GM21447 (cell line): ENCODE data around the gene CC2D2A.

ENCODE experiments used
- ATAC-seq: cut with Tn5 transposase; IDR thresholded peaks from one replicate; pipeline ENCODE4 v1.9.1; 2021; ENCODE audit not compliant: unreplicated experiment

CC2D2A gene

DNA sequence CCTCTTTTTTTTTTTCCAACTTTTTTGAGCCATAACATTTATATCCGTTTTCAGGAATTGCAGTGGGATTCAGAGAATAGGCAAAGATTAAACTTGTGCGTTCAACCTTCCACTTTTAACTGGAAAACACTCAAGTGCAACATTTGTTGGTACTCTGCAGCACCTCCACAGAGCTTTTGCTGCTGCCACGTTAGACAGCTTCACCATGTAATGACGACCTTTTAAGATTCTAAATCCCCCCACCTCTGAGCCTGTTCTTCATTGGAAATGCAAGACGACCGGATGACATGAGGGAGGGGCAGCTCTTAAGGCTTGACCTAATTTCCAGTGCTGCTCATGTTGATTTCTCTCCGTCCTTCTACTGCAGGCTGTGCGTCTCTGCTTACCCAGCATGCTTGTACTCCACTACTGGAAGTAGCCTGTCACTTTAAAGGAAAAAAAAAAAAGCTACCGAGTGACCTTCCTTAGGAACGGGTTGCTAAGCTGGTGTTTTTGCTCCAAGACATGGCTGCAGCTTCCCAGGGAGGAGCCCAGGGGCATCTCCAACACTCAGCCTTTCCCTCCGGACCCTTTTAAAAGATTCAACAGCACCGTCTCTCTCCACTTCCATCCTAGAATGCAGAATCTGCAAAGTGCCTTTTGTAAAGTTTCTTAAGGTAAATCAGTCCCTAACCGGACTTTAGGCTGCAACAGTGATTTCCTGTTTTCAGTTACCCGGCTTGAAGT, at the start of gene CC2D2A:
CC2D2A (plus strand) TSS at position 481 of the 726 bp plus-strand sequence. CDS start 6,051 bp downstream, outside the sequence.
- no peak for ATAC-seq

DNA sequence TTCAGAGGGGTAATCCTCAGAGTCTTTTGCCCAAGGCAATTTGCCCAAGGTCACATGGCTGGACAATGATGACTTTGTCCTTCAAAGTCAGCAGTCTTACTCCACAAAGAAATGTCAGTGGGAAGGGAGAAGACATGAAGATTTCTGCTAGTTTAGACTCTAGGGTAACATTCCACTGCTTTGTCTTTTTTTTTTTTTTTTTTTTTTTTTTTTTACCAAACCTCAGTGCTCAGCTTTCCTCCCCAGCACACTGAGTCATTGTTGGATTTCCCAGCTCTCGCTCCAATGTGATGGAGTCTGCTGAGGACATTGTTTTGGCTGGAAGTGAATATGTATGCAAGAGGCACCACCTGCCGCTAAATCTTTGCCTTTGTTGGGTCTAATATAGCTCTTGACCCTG, 49.0 kb upstream of the CC2D2A start:
- no peak for ATAC-seq

- ATAC-seq: no peak
Measured at GRCh38 chr4:15423285-15423711, 46.4 kb upstream of the CC2D2A start.

- no peak for ATAC-seq
Measured at GRCh38 chr4:15425520-15425919, 44.2 kb upstream of the CC2D2A start.

- ATAC-seq: no peak
Measured at GRCh38 chr4:15427161-15427560, 42.5 kb upstream of the CC2D2A start.

GRCh38 chr4:15427701-15428100, 42.0 kb upstream of the CC2D2A start, which contains the start of gene C1QTNF7:
TSS of gene C1QTNF7 (plus strand) at chr4:15428033. CDS start at chr4:15435744, 7,711 bp downstream.
- no peak for ATAC-seq

DNA sequence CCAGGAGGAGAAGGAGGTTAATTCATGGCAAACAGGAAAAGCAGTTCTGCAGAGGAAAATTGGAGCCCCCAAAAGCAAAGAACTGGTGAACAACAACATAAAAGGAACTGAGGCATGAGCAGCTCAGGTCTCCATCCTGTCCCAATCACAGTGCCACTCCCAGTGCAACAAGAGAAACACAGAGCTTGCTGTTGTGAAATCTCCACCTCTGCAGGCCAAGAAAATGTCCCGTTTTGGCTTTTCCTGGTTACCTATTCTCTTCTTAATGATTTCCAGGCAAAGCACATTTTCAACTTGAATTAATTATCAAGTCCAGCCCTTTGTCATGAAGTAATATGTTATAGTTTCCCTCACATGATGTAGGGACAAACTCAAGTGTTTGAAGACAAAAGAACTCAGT, 41.1 kb upstream of the CC2D2A start:
- no peak for ATAC-seq

DNA sequence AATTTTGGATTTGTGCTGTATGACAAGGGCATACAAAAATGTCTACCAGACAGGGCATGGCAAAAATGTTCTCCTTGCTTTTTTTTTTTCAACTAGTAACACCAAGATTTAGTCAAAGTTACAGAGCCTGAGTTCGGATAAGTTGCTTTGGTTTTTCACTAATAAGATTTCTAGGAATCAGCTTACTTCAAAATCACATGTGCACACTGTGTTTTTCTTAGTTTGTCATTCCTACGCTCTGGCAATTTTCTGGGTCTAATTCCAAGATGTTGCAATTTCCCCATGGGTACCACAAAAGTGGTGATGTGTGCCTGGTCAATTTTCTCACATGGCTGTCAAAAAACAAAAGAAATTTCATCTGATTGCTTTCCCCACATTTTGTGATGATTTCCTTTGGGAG, 35.6 kb upstream of the CC2D2A start:
- ATAC-seq: no peak

DNA sequence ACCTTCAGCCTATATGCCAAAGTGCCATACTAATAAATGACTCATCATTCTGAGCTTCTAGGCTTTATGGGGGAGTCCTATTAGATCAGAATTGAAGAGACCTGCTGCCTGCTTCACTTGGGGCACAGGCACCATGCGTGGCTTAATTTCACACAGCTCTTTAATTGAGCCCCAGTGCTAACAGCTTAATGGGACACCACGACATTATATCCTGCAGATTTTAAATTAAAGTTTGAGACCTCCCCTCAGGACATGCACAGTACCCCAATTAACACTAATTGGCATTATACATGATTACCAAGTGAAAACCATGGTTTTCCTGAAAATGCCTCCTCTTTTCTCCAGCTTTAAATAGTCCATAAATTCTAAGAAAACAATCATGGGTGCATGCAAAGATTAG, 35.0 kb upstream of the CC2D2A start:
- no peak for ATAC-seq

GRCh38 chr4:15436513-15436912, 33.2 kb upstream of the CC2D2A start:
- no peak for ATAC-seq

DNA sequence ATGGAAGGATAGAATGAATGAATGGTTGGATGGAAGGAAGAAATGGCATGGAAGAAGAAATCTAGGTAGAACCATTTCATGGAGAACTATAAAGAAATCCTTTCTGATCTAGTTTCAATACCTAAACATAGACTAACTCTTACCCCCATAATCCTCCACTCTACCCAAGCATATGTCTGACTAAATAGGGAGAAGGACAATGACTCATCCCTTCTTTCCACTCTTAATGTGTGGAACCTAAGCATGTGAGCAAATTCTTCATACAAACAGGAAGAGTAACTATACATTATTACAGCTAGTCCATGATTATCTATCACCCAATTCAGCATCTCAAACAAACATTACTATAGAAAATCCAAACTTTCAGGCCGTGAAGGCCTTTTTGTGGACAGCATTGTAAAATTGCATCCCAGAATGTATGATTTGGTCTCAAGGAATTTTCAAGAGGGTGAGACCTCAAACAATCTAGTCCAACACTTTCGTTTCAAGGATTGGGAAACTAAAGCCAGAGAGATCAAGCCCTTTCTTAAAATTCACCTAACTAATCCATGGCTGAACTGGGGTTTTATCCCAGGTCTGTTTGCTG, 30.6 kb upstream of the CC2D2A start:
- ATAC-seq: no peak

- no peak for ATAC-seq
Measured at GRCh38 chr4:15443371-15444160, 26.1 kb upstream of the CC2D2A start.

GRCh38 chr4:15444276-15444675, 25.4 kb upstream of the CC2D2A start:
- no peak for ATAC-seq

- no peak for ATAC-seq
Measured at GRCh38 chr4:15444879-15445547, 24.7 kb upstream of the CC2D2A start.

GRCh38 chr4:15451181-15451865, 18.4 kb upstream of the CC2D2A start:
- no peak for ATAC-seq

GRCh38 chr4:15451866-15452765, 17.6 kb upstream of the CC2D2A start:
- ATAC-seq: no peak

GRCh38 chr4:15455290-15455689, 14.4 kb upstream of the CC2D2A start:
- ATAC-seq: no peak

DNA sequence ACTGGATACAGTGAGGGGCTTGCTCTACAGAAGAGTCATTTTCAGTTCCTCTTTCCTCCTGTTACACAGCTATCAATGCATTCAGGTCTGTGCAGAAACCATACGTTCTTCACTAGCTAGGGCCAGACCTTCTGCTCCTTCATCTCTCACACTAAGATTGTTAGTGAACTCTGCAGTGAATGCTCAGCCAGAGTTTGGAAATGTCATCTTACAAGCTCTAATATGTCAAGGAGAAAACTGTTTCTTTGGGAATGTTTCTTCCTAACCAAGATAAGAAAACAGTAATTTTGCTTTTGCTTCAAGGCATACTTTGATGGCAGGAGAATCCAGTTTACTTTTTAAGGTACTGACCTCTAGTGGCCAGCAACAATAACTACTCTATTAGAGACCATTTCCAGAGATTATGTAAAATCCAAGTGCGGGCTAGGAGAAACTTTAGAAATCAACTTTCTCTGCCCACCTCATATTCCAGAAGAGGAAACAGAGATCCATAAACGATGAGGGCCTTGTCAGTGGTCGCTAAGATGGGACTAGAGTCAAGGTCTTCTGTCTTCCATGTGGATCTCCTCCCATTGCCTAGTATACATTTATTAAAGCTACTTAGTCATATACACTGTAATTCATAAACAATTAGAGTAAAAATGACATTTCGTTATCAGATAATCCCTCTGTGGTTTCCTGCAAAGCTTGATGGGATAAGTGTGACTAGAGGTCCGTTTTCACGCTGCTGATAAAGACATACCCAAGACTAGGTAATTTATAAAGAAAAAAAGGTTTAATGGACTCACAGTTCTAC, 12.1 kb upstream of the CC2D2A start:
- peak; percentile 94 for ATAC-seq

- no peak for ATAC-seq
Measured at GRCh38 chr4:15458616-15459015, 11.1 kb upstream of the CC2D2A start.
